Smooth muscle cell (in vitro differentiated cells): ENCODE measurements around the gene DNAJC15. TPM values are rescaled to one million over a fixed set of nuclear protein-coding genes. Genes with fewer than 3 reads are reported as not detected.

Experiments used
- DNase-seq: peaks from one replicate; lab custom pipeline; 2025; ENCODE audit not compliant: unreplicated experiment; lab: John Stamatoyannopoulos, UW
- H2AFZ ChIP-seq: fragments of 200-600 bp; sonication (generic); 2 replicates; pipeline ENCODE4 v1.6.0; 2016; ENCODE audit warnings: antibody characterized with exemption, low read depth, mild to moderate bottlenecking
- H3F3A ChIP-seq: fragments of 200-600 bp; sonication (generic); 2 replicates; pipeline ENCODE4 v1.6.0; 2017; ENCODE audit warnings: antibody characterized with exemption, low read depth
- H3K27ac ChIP-seq: fragments of 200-600 bp; sonication (generic); 2 replicates; pipeline ENCODE4 v1.5.1; 2016; ENCODE audit warnings: low read depth, mild to moderate bottlenecking
- H3K27me3 ChIP-seq: fragments of 200-600 bp; sonication (generic); 2 replicates; pipeline ENCODE4 v1.6.1; 2016; ENCODE audit warnings: low read depth, mild to moderate bottlenecking
- H3K36me3 ChIP-seq: fragments of 200-600 bp; sonication (generic); 2 replicates; pipeline ENCODE4 v1.5.1; 2016; ENCODE audit warnings: low read depth
- H3K4me1 ChIP-seq: fragments of 200-600 bp; sonication (generic); 2 replicates; pipeline ENCODE4 v1.5.1; 2016; ENCODE audit warnings: low read depth
- H3K4me2 ChIP-seq: fragments of 200-600 bp; sonication (generic); 2 replicates; pipeline ENCODE4 v1.6.0; 2016; ENCODE audit warnings: mild to moderate bottlenecking
- H3K4me3 ChIP-seq: fragments of 200-600 bp; sonication (generic); 2 replicates; pipeline ENCODE4 v1.5.1; 2016; ENCODE audit warnings: mild to moderate bottlenecking
- H3K79me2 ChIP-seq: fragments of 200-600 bp; sonication (generic); 2 replicates; pipeline ENCODE4 v1.6.0; 2016; ENCODE audit warnings: low read depth, mild to moderate bottlenecking
- H3K9ac ChIP-seq: fragments of 200-600 bp; sonication (generic); 2 replicates; pipeline ENCODE4 v1.6.0; 2016; ENCODE audit warnings: low read depth
- H3K9me3 ChIP-seq: fragments of 200-600 bp; sonication (generic); replicated peaks from 2 replicates; pipeline ENCODE4 v1.5.1; 2016; ENCODE audit warnings: low read depth
- H4K20me1 ChIP-seq: fragments of 200-600 bp; sonication (generic); 2 replicates; pipeline ENCODE4 v1.6.0; 2016; ENCODE audit warnings: low read depth
- WGBS: methylation state at CpG from one replicate; pipeline ENCODE4 v1.1.7; 2016; ENCODE audit warnings: low lambda C conversion rate; 5-methylcytosine and 5-hydroxymethylcytosine counted together
- polyA plus RNA-seq: library from polyadenylated mRNA; unstranded; fragments of >200 nt; fragmentation: Nextera tagmentation; extraction: Ambion mirVana; gene quantifications from 2 replicates; pipeline ENCODE4 v1.2.1, GENCODE V29; 2016
- total RNA-seq: library from RNA; depleted of rRNA; stranded (reverse); fragments of >200 nt; gene quantifications from 2 replicates; pipeline ENCODE4 v1.2.3, GENCODE V29; 2014
- TF ChIP-seq, protein P1 (sequence below): fragments of 200-600 bp; sonication (generic); IDR thresholded peaks from 2 replicates; pipeline ENCODE4 v1.5.1; 2017; ENCODE audit warnings: borderline replicate concordance, mild to moderate bottlenecking, antibody characterized with exemption; ENCODE audit not compliant: insufficient read depth, poor library complexity, severe bottlenecking

The DNAJC15 gene
- total and polyA plus RNA-seq, 2 experiments from 2014 or later, result 4.4 to 6.9 TPM

DNA sequence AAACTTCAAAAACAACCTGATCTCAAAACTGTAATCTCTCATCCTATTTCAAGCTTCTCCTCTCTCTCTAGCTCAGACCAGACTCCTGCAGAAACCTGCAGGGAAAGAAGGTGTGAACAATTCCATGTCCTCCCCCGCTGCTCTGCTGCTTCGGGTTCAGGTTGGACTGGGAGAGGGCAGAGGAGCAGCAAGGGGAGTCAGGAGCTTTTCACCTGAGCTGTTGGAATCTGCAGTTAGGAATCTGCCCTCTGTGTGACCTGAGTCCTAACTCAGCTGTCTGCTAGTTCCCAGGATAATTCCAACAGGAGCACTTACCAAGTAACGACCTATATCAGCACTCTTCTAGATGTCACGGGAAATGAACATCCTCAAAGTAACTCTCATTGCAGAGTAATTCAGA, 118.3 kb downstream of the DNAJC15 start:
- Histone ChIP-seq H3F3A (no peaks in the 10 kb centered on the region), H3K4me2 (no peak overlapping the region), H3K27ac (no peak overlapping the region), H3K4me1 (no peaks in the 10 kb centered on the region), H2AFZ (no peak overlapping the region), H3K9me3 (no peaks in the 10 kb centered on the region), H3K36me3 (no peaks in the 10 kb centered on the region), H3K79me2 (no peaks in the 10 kb centered on the region), H4K20me1 (no peaks in the 10 kb centered on the region), H3K27me3 (no peaks in the 10 kb centered on the region), H3K4me3 (no peak overlapping the region), H3K9ac (no peak overlapping the region)
- 74% methylated on average over 4 of the region's 4 CpGs for WGBS
- DNase-seq, result no peak
- TF ChIP-seq, protein P1, sequence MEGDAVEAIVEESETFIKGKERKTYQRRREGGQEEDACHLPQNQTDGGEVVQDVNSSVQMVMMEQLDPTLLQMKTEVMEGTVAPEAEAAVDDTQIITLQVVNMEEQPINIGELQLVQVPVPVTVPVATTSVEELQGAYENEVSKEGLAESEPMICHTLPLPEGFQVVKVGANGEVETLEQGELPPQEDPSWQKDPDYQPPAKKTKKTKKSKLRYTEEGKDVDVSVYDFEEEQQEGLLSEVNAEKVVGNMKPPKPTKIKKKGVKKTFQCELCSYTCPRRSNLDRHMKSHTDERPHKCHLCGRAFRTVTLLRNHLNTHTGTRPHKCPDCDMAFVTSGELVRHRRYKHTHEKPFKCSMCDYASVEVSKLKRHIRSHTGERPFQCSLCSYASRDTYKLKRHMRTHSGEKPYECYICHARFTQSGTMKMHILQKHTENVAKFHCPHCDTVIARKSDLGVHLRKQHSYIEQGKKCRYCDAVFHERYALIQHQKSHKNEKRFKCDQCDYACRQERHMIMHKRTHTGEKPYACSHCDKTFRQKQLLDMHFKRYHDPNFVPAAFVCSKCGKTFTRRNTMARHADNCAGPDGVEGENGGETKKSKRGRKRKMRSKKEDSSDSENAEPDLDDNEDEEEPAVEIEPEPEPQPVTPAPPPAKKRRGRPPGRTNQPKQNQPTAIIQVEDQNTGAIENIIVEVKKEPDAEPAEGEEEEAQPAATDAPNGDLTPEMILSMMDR, result no peak

GRCh38 chr13:43143591-43143990, 120.2 kb downstream of the DNAJC15 start:
- H3K27ac ChIP-seq, result no peak overlapping the region
- TF ChIP-seq, protein P1, result no peak
- no peaks in the 10 kb centered on the region for H3K4me1 ChIP-seq
- no peaks in the 10 kb centered on the region for H3F3A ChIP-seq
- H3K4me2 ChIP-seq, result no peak overlapping the region
- no peak overlapping the region for H3K4me3 ChIP-seq
- H3K9me3 ChIP-seq, result no peaks in the 10 kb centered on the region
- DNase-seq, result no peak
- WGBS, result 35% methylated on average over 3 of the region's 3 CpGs
- H3K79me2 ChIP-seq, result no peaks in the 10 kb centered on the region
- no peaks in the 10 kb centered on the region for H3K36me3 ChIP-seq
- H3K9ac ChIP-seq, result no peak overlapping the region
- H4K20me1 ChIP-seq, result no peaks in the 10 kb centered on the region
- H3K27me3 ChIP-seq, result no peaks in the 10 kb centered on the region
- H2AFZ ChIP-seq, result no peak overlapping the region

DNA sequence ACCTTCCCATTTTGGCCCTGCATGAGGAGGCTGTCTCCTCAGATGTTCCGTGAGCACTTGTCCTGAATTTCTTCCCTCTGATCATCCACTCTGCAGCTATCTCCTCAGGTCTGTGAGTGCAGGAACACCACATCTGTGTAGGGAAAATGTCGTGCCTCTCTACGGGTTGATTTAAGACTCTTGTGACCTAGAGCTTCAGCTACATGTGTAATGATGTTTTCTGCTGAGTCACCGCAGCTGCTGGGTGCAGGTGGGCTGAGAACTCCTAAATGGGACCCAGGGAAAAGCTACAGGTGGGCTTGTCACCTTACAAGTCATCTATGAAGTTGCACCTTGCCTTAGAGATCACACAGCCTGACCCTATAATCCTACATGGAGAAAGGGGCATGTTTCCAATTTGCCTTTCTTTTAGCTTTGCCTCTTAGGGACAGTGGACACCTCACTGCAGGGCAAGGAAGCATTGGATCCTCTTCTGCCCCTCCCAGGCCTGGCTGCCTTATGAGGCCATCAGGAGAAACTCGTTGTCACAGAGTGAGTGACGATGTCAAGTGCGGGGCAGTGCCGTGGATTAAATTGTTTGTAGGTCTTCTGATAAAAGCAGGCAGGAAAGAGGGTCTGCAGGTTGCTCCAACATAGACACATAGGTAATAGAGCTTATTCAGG, 122.3 kb downstream of the DNAJC15 start:
- Histone ChIP-seq H4K20me1 (no peaks in the 10 kb centered on the region), H3K36me3 (no peaks in the 10 kb centered on the region), H3K4me1 (no peaks in the 10 kb centered on the region), H3K27ac (no peak overlapping the region), H2AFZ (no peak overlapping the region), H3K9ac (no peak overlapping the region), H3K27me3 (no peaks in the 10 kb centered on the region), H3K4me2 (no peak overlapping the region), H3K9me3 (no peaks in the 10 kb centered on the region), H3K4me3 (no peak overlapping the region), H3F3A (no peaks in the 10 kb centered on the region), H3K79me2 (no peaks in the 10 kb centered on the region)
- TF ChIP-seq, protein P1, result no peak
- 85% methylated on average over 8 of the region's 8 CpGs for WGBS
- no peak for DNase-seq

- WGBS, result 74% methylated on average over 3 of the region's 3 CpGs
These were observed 123.0 kb downstream of the DNAJC15 start for GRCh38 chr13:43146400-43146799.

More at GRCh38 chr13:43146400-43146799, 123.0 kb downstream of the DNAJC15 start:
- Histone ChIP-seq H3K9ac (no peak overlapping the region), H3F3A (no peaks in the 10 kb centered on the region), H3K27ac (no peak overlapping the region), H3K36me3 (no peaks in the 10 kb centered on the region), H3K27me3 (no peaks in the 10 kb centered on the region), H3K4me3 (no peak overlapping the region), H3K4me1 (no peaks in the 10 kb centered on the region), H3K79me2 (no peaks in the 10 kb centered on the region), H3K9me3 (no peaks in the 10 kb centered on the region), H3K4me2 (no peak overlapping the region), H2AFZ (no peak overlapping the region), H4K20me1 (no peaks in the 10 kb centered on the region)
- TF ChIP-seq, protein P1, result no peak
- DNase-seq, result no peak
